ENCODE results near the gene CARD9. TPM values are rescaled to one million over a fixed set of nuclear protein-coding genes. Genes with fewer than 3 reads are reported as not detected.
"Not testable (repeated sequence)": the region's sequence is repeated elsewhere in the genome, so short reads cannot be mapped to it uniquely, and the experiment has no call there.

The CARD9 gene, protein sequence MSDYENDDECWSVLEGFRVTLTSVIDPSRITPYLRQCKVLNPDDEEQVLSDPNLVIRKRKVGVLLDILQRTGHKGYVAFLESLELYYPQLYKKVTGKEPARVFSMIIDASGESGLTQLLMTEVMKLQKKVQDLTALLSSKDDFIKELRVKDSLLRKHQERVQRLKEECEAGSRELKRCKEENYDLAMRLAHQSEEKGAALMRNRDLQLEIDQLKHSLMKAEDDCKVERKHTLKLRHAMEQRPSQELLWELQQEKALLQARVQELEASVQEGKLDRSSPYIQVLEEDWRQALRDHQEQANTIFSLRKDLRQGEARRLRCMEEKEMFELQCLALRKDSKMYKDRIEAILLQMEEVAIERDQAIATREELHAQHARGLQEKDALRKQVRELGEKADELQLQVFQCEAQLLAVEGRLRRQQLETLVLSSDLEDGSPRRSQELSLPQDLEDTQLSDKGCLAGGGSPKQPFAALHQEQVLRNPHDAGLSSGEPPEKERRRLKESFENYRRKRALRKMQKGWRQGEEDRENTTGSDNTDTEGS
- polyA plus RNA-seq (ENCODE audit: insufficient read length in 4 of 4), result 1 to 10 TPM; 2.0 to 3.0 (median 2.4) TPM

GRCh38 chr9:136373300-136374182 is at the start of gene CARD9:
TSS of gene CARD9 (minus strand) at chr9:136373669. CDS start at chr9:136372078, 1,591 bp downstream.
- DNase-seq (ENCODE audit: low read depth in 4 of 4, low spot score in 2 of 4), result no peak

GRCh38 chr9:136422876-136423275 is 49.4 kb upstream of the CARD9 start:
- no peak for DNase-seq (ENCODE audit: low read depth in 4 of 4, low spot score in 2 of 4)

DNA sequence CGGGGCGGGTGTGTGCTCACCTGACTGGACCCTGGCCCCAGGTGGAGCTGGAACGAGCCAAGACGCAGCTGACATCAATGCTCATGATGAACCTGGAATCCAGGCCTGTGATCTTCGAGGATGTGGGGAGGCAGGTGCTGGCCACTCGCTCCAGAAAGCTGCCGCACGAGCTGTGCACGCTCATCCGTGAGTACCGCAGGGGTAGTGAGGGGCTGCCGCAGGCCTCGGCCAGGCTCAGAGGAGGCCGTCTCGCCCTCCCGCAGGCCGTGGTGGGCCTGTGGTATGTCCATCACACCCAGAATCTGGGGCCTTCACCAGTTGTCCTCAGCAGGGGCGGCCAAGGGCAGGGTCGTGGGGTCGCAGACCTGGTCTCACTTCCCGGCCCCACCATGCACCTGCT is 48.3 kb upstream of the CARD9 start:
- DNase-seq (ENCODE audit: low read depth in 4 of 4, low spot score in 2 of 4), result no peak

GRCh38 chr9:136419092-136419420 is 45.6 kb upstream of the CARD9 start:
- no peak for DNase-seq (ENCODE audit: low read depth in 4 of 4, low spot score in 2 of 4)

DNA sequence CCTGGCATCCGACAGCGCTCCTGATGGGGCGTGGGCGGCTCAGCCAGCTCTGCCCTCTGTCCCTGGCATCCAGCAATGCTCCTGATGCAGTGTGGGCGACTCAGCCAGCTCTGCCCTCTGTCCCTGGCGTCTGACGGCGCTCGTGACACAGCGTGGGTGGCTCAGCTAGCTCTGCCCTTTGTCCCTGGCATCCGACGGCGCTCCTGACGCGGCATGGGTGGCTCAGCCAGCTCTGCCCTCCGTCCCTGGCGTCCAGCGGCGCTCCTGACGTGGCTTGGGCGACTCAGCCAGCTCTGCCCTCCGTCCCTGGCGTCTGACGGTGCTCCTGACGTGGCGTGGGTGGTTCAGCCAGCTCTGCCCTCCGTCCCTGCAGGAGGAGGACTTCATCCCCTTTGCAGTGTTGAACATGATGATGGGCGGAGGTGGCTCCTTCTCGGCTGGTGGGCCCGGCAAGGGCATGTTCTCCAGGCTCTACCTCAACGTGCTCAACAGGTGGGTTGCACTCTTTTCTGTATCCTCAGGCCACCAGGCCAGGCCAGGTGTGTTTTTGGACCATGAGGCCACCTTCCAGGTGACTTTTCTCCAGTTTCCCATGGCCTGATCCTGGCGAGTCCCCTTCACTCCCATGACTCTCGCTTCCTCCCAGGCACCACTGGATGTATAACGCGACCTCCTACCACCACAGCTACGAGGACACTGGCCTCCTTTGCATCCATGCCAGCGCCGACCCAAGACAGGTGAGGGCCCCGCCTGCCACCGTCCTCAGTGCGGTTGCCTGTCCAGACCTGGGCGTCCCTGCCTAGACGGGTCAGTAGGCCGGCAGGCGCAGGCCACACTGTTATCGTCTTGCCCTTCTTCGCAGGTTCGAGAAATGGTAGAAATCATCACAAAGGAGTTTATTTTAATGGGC is 45.0 kb upstream of the CARD9 start:
- no peak for DNase-seq (ENCODE audit: low read depth in 4 of 4, low spot score in 2 of 4)

- no peak for DNase-seq (ENCODE audit: low read depth in 4 of 4, low spot score in 2 of 4)
Measured at GRCh38 chr9:136416914-136417313, 43.4 kb upstream of the CARD9 start.

DNA sequence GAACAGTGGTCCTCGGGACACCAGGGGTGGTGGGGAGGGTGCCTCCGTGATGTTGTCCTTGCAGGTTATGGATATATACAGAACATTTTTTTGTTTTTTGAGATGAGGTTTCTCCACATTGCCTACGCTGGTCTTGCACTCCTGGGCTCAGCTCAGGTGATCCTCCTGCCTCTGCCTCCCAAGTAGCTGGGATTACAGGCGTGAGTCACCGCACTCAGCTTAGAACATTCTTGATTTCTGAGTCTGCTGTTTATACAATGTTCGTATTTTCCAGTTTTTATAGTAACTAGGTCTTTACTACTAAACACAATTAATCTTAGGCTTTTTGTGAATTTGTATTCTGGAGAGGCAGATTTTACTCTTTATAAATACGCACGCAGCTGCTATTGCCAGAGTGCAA is 43.0 kb upstream of the CARD9 start:
- DNase-seq (ENCODE audit: low read depth in 4 of 4, low spot score in 2 of 4), result no peak

DNA sequence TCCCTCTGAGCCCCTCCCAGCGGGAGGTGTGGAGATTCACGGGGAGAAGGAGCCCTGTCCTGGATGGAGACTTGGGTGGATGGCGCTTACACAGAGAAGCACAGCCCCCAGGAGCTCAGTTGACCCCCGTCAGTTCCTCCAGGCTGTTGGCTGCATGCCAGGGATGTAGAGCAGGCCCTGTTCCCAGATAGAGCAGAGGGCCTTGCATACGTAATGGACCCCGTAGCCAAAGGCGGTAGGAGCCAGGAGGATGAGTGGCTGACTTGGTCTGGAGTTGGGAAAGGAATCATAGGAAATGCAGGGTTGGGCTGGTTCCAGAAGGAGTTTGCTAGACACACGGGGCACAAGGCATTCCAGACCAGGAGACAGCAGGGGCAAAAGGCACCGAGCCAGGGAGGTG is 39.5 kb upstream of the CARD9 start:
- no peak for DNase-seq (ENCODE audit: low read depth in 4 of 4, low spot score in 2 of 4)

- DNase-seq (ENCODE audit: low read depth in 4 of 4, low spot score in 2 of 4), result no peak
Measured at GRCh38 chr9:136411378-136411777, 37.9 kb upstream of the CARD9 start.

- peak; percentile 63 to 85 (median 70) for DNase-seq (ENCODE audit: low read depth in 4 of 4, low spot score in 2 of 4)
Measured at GRCh38 chr9:136410500-136411287, 37.2 kb upstream of the CARD9 start, which contains the start of the genes ENTR1 and PMPCA. TSS of gene ENTR1 (minus strand) at chr9:136410614. CDS start at chr9:136410397, 217 bp downstream. TSS of gene PMPCA (plus strand) at chr9:136410658. CDS start at chr9:136410669, 11 bp downstream.

GRCh38 chr9:136409557-136410455 is 36.3 kb upstream of the CARD9 start:
- no peak for DNase-seq (ENCODE audit: low read depth in 4 of 4, low spot score in 2 of 4)

DNA sequence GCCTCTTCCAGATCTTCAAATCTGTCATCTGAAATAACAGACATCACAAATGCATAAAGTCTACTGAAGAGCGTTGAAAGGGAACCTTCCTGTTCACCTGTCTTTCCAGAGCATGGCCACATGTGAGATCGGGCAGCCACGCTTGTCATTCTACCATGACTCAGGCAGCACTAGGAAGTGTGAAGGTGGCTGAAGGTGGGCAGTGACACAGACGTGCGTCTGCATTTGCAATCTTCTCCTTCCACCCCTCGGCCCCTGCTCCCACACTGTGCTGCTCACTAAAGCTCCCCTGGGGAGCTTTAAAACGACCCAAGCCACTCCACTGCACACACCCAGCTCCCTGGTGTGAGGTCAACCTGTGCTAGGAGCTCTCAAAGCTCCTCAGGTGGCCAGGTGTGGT is 34.4 kb upstream of the CARD9 start:
- DNase-seq (ENCODE audit: low read depth in 4 of 4, low spot score in 2 of 4), result no peak

DNA sequence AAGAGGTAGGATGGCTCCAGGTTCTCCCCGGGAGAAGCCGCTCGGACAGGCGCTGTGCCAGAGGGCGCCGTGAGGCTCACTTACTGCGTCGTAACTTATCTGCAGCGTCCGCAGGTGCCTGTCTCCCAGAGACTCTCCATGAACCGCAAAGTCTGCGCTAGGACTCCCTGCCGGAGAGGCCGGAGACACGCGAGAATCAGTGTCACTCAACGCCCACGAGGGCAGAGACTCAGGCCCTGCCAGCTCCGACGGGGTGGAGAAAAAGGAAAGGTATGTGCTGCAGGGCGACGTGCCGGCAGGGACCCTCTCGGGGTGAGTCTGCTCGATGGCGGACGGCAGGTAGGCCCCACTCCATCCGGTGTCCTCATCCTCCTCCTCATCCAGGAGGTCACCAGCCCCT is 33.6 kb upstream of the CARD9 start:
- DNase-seq (ENCODE audit: low read depth in 4 of 4, low spot score in 2 of 4), result not testable (repeated sequence)

GRCh38 chr9:136405904-136406303 is 32.4 kb upstream of the CARD9 start:
- not testable (repeated sequence) for DNase-seq (ENCODE audit: low read depth in 4 of 4, low spot score in 2 of 4)

- no peak for DNase-seq (ENCODE audit: low read depth in 4 of 4, low spot score in 2 of 4)
Measured at GRCh38 chr9:136405481-136405880, 32.0 kb upstream of the CARD9 start.

- no peak for DNase-seq (ENCODE audit: low read depth in 4 of 4, low spot score in 2 of 4)
Measured at GRCh38 chr9:136404801-136405136, 31.3 kb upstream of the CARD9 start.

GRCh38 chr9:136403915-136404800 is 30.7 kb upstream of the CARD9 start:
- no peak for DNase-seq (ENCODE audit: low read depth in 4 of 4, low spot score in 2 of 4)

- DNase-seq (ENCODE audit: low read depth in 4 of 4, low spot score in 2 of 4), result no peak
Measured at GRCh38 chr9:136403538-136403914, 30.1 kb upstream of the CARD9 start.
